Activated CD8-positive, alpha-beta memory T cell treated with anti-CD3 and anti-CD28 coated beads, Interleukin-2, amount 50 U/mL, for 4 hours (primary cell): ENCODE measurements around the gene ITCH.
"Not testable (repeated sequence)": the region's sequence is repeated elsewhere in the genome, so short reads cannot be mapped to it uniquely, and the experiment has no call there.

Source experiments
- DNase-seq: peaks from one replicate; pipeline ENCODE4 v3.0.0-alpha.2; 2020

Gene ITCH

GRCh38 chr20:34382877-34383455 lies 19.9 kb downstream of the ITCH start:
- DNase-seq = not testable (repeated sequence)

- no peak for DNase-seq
Measured at GRCh38 chr20:34385464-34385863, 22.4 kb downstream of the ITCH start.

DNA sequence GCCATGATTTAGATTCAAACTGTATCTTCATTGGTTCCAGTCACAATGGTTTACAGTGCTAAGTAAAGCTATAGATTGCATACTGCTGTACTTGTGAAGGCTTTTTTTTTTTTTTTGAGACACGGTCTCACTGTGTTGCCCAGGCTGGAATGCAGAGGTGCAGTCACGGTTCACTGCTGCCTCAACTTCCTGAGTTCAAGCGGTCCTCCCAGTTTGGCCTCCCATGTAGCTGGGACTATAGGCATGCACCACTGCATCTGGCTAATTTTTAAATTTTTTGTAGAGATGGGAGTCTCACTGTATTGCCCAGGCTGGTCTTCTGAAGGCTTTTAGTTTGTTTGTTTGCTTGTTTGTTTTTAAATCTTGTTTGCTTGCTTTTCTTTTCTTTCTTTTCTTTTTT lies 24.9 kb downstream of the ITCH start:
- no peak for DNase-seq

DNA sequence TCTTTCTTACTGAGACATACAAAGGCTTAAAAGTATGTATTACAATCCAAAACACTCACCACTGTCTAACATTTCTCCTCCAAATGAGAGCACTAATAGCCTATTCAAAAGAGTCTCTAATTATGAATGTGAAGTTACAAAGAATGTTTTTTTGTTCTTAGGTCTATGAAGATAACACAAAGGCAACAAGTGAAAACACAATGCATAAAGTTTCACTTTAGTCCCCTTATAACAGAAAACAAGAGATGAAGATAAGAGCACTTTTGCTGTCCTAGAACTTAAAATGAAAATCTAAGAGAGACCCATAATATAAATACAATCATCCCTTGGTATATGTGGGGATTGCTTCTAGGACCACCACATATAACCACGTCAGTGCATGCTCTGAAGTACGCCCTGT lies 25.6 kb downstream of the ITCH start:
- no peak for DNase-seq

DNA sequence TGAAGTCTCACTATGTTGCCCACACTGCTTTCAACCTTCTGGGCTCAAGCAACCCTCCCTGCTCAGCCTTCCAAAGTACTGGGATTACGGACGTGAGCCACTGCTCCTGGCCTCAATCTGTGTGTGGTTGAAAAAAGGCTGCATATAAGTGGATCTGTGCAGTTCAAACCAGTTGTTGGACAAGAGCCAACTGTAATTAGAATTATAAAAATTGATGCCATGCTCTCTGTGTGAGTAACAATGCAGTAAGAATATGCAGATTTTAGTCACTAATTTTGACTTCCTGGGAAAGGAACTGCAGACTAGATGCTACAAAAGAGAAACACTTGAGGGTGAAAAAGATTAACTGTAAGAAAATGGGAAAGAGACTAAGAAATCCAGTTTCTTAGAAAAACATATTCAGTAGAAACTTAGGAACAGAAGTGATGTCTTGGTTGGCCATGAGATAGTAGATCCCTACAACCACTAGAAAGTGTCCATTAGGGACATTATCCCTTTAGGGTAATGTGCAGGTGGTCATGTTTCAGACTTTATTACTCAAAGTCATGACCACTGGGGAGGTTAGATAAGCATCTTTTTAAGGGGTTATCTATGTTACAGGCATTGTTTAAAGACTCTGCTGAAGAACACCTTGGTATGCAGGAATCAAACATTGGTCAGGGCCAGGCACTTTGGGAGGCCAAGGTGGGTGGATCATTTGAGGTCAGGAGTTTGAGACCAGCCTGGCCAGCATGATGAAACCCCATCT lies 26.3 kb downstream of the ITCH start:
- DNase-seq = no peak

DNA sequence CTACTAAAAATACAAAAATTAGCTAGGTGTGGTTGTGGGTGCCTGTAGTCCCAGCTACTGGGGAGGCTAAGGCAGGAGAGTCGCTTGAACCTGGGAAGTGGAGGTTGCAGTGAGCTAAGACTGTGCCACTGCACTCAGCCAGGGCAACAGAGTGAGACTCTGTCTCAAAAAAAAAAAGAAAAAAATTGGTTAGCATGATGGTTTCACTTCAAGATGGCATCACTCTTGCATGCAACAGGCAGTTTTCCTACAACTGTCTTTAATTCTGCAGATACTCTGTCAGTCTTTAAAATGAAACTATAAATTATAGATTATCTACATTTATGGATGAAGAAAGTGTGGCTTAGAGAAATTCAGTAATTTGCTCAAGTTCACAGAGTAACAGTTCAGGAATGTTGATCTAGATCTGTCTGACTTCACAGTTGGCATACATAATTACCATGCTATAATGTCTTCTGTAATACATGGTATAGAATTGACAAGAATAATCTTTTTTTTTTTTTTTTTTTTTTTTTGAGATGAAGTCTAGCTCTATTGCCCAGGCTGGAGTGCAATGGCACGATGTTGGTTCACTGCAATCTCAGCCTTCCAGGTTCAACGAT lies 27.0 kb downstream of the ITCH start:
- DNase-seq = no peak

DNA sequence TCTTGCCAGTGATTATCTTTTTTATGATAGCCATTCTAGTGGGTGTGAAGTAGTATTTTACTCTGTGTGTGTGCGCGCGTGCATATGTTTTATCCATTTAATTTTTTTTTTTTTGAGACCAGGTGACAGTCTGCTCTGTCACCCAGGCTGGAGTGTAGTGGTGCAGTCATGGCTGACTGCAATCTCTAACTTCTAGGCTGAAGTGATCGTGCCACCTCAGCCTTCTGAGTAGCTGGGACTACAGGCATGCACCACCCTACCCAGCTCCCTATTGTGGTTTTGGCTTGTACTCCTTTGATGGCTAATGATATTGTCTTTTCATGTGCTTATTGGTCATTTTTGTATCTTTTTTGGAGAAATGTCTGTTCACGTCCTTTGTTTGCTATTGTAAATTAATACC lies 33.3 kb downstream of the ITCH start:
- no peak for DNase-seq

- no peak for DNase-seq
Measured at GRCh38 chr20:34397096-34397495, 34.0 kb downstream of the ITCH start.

DNA sequence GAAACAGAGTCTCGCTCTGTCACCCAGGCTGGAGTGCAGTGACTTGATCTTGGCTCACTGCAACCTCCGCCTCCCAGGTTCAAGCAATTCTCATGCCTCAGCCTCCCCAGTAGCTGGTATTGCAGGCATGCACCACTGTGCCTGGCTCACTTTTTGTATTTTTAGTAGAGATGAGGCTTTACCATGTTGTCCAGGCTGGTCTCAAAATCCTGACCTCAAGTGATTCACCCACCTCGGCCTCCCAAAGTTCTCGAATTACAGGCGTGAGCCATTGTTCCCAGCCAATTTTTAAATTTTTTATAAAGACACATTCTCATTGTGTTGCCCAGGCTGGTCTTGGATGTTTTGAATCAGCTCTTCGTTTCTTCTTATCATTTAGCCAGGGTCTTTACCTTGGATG lies 37.7 kb downstream of the ITCH start:
- DNase-seq = not testable (repeated sequence)

GRCh38 chr20:34401741-34402455 lies 38.8 kb downstream of the ITCH start:
- DNase-seq = no peak

GRCh38 chr20:34402461-34402860 lies 39.4 kb downstream of the ITCH start:
- no peak for DNase-seq

DNA sequence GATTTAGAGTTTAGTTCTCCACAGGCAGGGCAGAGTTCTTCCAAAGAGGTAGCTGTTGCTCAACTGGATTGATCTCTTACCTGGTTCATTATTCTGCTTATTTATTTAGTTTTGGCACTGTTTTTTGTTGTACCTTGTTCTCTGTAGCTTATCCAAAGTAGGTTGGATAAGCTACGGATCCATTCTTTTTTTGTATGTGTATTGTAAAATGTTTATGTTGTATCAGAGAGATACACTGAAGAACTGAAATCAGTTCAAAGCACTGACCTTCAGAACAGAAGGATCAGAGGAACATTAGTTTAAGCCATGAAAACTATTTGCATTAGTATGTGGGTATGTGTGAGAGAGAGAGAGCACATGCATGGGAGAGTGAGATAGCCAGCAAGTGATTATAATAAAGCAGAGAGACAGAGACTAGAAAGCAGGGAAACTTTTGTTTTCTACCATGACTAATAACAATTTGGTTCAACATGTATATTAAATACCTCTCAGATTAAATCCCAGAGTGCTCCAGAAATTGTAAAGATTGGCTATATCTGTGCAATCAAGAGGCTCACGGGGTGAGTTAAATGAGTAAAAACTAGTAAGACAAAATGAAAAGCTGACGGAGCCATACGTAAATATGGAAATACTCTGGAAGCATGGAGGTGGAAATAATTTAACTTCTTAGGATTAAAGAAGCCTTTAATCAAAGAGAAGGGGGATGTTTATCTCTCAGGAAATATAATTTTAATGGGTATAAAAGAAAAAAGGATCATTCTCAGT lies 40.2 kb downstream of the ITCH start:
- DNase-seq = no peak

GRCh38 chr20:34403908-34404307 lies 40.8 kb downstream of the ITCH start:
- no peak for DNase-seq

DNA sequence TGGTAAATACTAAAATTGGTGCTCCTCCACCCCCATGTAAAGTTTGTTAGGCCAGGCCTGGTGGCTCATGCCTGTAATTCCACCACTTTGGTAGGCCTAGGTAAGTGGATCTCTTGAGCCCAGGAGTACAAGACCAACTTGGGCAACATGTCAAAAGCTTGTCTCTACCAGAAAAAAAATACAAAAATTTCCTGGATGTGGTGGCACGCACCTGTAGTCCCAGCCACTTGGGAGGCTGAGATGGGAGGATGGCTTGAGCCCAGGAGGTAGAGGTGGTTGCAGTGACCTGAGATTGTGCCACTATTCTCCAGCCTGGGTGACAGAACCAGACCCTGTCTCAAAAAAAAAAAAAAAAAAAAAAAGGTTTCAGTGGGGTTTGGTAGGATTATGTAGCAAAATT lies 41.7 kb downstream of the ITCH start:
- no peak for DNase-seq

GRCh38 chr20:34405247-34405651 lies 42.2 kb downstream of the ITCH start:
- not testable (repeated sequence) for DNase-seq

- DNase-seq = not testable (repeated sequence)
Measured at GRCh38 chr20:34405942-34406341, 42.9 kb downstream of the ITCH start.

DNA sequence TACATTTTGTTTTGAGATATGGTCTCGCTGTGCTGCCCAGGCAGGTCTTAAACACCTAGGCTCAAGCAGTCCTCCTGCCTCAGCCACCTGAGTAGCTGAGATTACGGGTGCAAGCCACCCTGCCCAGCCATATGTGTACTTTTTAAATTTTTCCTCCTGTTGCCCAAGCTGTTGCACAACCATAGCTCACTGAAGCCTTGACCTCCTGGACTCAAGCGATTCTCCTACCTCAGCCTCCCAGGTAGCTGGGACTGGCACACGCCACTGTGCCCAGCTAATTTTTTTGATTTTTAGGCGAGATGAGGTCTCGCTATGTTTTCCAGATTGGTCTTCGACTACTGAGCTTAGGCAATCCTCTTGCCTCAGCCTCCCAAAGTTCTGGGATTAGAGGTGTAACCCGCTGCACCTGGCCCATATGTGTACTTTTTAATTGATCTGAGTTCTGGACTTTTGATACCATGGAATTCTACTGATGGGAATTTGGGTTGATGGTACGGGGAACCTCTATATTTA lies 44.9 kb downstream of the ITCH start:
- DNase-seq = no peak

- DNase-seq = no peak
Measured at GRCh38 chr20:34410336-34410735, 47.3 kb downstream of the ITCH start.

DNA sequence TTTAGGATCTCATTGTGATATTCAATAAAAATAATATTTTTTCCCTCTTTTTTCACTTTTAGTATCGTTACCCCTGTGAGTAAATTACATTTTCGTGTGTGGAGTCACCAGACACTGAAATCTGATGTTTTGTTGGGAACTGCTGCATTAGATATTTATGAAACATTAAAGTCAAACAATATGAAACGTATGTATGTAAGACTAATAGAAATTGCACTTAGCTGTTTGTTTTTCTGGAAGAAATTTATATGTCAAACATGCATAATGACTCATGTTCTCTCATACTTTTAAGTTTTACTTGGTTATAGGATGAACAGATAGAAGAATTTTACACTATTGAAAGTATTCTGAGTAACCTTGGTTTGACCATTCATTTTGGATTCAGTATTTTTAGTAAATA lies 49.4 kb downstream of the ITCH start:
- DNase-seq = no peak

DNA sequence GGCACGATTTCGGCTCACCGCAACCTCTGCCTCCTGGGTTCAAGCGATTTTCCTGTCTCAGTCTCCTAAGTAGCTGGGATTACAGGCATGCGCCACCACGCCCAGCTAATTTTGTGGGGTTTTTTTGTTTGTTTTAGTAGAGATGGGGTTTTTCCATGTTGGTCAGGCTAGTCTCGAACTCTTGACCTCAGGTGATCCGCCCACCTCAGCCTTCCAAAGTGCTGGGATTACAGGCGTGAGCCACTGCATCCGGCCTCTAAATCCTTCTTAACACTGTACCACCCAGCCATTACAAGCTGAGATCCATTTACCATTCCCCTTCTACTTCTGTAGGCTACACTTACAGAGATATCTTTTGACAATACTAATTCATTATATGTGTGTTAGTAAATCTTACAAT lies 51.5 kb downstream of the ITCH start:
- not testable (repeated sequence) for DNase-seq

- no peak for DNase-seq
Measured at GRCh38 chr20:34415079-34415478, 52.0 kb downstream of the ITCH start.

- no peak for DNase-seq
Measured at GRCh38 chr20:34420146-34420545, 57.1 kb downstream of the ITCH start.

- DNase-seq = no peak
Measured at GRCh38 chr20:34420975-34421374, 57.9 kb downstream of the ITCH start.
